Common myeloid progenitor, CD34-positive (primary cell): Measurements from ENCODE around the gene OLFM1.
"Not testable (repeated sequence)": the region's sequence is repeated elsewhere in the genome, so short reads cannot be mapped to it uniquely, and the experiment has no call there.

ENCODE experiments used
- CTCF ChIA-PET: fragments of 350-600 bp; sonication (Branson Sonifier 250); formaldehyde crosslinking; loops from one replicate; lab custom pipeline; 2021; ENCODE audit warnings: antibody characterized with exemption; lab: Charles Lee
- POLR2A ChIA-PET: fragments of 350-600 bp; sonication (Branson Sonifier 250); formaldehyde crosslinking; loops from one replicate; lab custom pipeline; 2021; ENCODE audit warnings: antibody characterized with exemption; lab: Charles Lee
- DNase-seq, 3 donors: peaks; one replicate each; pipeline versions ENCODE4 v3.0.0 to v3.0.0-alpha.2; 2013
- H3K27ac ChIP-seq, 2 experiments: 1 replicate in 1 of 2; 2 replicates in 1 of 2; pipeline ENCODE4 v1.7.0; 2013; ENCODE audit warnings: inconsistent platforms in 2 of 2, low read length in 2 of 2, mild to moderate bottlenecking in 2 of 2, low read depth in 1 of 2, moderate library complexity in 1 of 2; ENCODE audit not compliant: severe bottlenecking in 2 of 2, insufficient read depth in 1 of 2, poor library complexity in 1 of 2
- H3K27me3 ChIP-seq, 5 experiments: replicated peaks in 2 of 5; 1 replicate in 3 of 5; 2 replicates in 2 of 5; pipeline versions ENCODE4 v1.6.1 to v1.7.0; 2013; ENCODE audit warnings: low read length in 4 of 5, mild to moderate bottlenecking in 2 of 5, moderate library complexity in 2 of 5, inconsistent platforms in 1 of 5; ENCODE audit not compliant: insufficient read depth in 5 of 5, control insufficient read depth in 4 of 5
- H3K36me3 ChIP-seq, 4 experiments: 1 replicate in 2 of 4; 2 replicates in 2 of 4; pipeline versions ENCODE4 v1.6.1 to v1.7.0; 2013; ENCODE audit warnings: low read length in 3 of 4, control low read depth in 1 of 4, mild to moderate bottlenecking in 1 of 4; ENCODE audit not compliant: control insufficient read depth in 4 of 4, insufficient read depth in 4 of 4
- H3K4me1 ChIP-seq, 4 experiments: 1 replicate in 3 of 4; 2 replicates in 1 of 4; pipeline versions ENCODE4 v1.6.1 to v1.7.1; 2013; ENCODE audit warnings: low read length in 3 of 4, mild to moderate bottlenecking in 3 of 4, control low read depth in 1 of 4, inconsistent platforms in 1 of 4, moderate library complexity in 1 of 4; ENCODE audit not compliant: control insufficient read depth in 4 of 4, insufficient read depth in 4 of 4; ENCODE audit errors: control extremely low read depth in 1 of 4
- H3K4me3 ChIP-seq, 7 experiments: 1 replicate in 4 of 7; 2 replicates in 3 of 7; pipeline versions ENCODE4 v1.5.1 to v1.7.0; 2013; ENCODE audit warnings: mild to moderate bottlenecking in 7 of 7, low read length in 6 of 7, moderate library complexity in 6 of 7, inconsistent platforms in 2 of 7, low read depth in 2 of 7, control low read depth in 1 of 7; ENCODE audit not compliant: insufficient read depth in 4 of 7, control insufficient read depth in 1 of 7; ENCODE audit errors: extremely low read depth in 1 of 7
- H3K9me3 ChIP-seq, 5 experiments: 1 replicate in 4 of 5; 2 replicates in 1 of 5; pipeline versions ENCODE4 v1.6.1 to v1.7.1; 2013; ENCODE audit warnings: low read length in 4 of 5, mild to moderate bottlenecking in 2 of 5, inconsistent platforms in 1 of 5, low read depth in 1 of 5, moderate library complexity in 1 of 5; ENCODE audit not compliant: control insufficient read depth in 4 of 5, insufficient read depth in 2 of 5; ENCODE audit errors: control extremely low read depth in 1 of 5
- WGBS: methylation state at CpG from one replicate; pipeline ENCODE4 v1.1.5; 2013; ENCODE audit not compliant: insufficient coverage; 5-methylcytosine and 5-hydroxymethylcytosine counted together

OLFM1 gene

GRCh38 chr9:135155396-135155795, 67.9 kb downstream of the OLFM1 start:
- Histone ChIP-seq H3K27me3 (peaks cover 0 to 29% (median 7%) of the 10 kb centered on the region in 5 experiments), H3K4me1 (no peaks in the 10 kb centered on the region), H3K9me3 (peaks cover 0 to 6% (median 0%) of the 10 kb centered on the region in 5 experiments), H3K4me3 (no peak overlapping the region), H3K36me3 (no peaks in the 10 kb centered on the region), H3K27ac (no peak overlapping the region)
- ChIA-PET CTCF (no interaction called here), POLR2A (no interaction called here)
- 85% methylated on average over 6 of the region's 6 CpGs for WGBS
- no peak for DNase-seq

GRCh38 chr9:135156525-135157510, 69.3 kb downstream of the OLFM1 start:
- DNase-seq, result peak; percentile 22 to 56 (median 47)
- Histone ChIP-seq H3K27me3 (peaks cover 0 to 27% (median 7%) of the 10 kb centered on the region in 5 experiments), H3K4me3 (no peak overlapping the region), H3K36me3 (no peaks in the 10 kb centered on the region), H3K4me1 (no peaks in the 10 kb centered on the region), H3K27ac (no peak overlapping the region), H3K9me3 (no peaks in the 10 kb centered on the region)
- WGBS, result 45% methylated on average over 16 of the region's 20 CpGs
- POLR2A ChIA-PET, result no interaction called here
- CTCF ChIA-PET, result no interaction called here

- no peaks in the 10 kb centered on the region for H3K4me1 ChIP-seq
- POLR2A ChIA-PET, result no interaction called here
- DNase-seq, result no peak
- H3K9me3 ChIP-seq, result no peaks in the 10 kb centered on the region
- CTCF ChIA-PET, result no interaction called here
- H3K27me3 ChIP-seq, result peaks cover 0 to 27% (median 3%) of the 10 kb centered on the region in 5 experiments
- H3K4me3 ChIP-seq, result no peak overlapping the region
- no peaks in the 10 kb centered on the region for H3K36me3 ChIP-seq
- 78% methylated on average over 8 of the region's 9 CpGs for WGBS
- no peak overlapping the region for H3K27ac ChIP-seq
Measured at GRCh38 chr9:135157856-135158563, 70.5 kb downstream of the OLFM1 start.

GRCh38 chr9:135158564-135158937, 71.1 kb downstream of the OLFM1 start:
- 88% methylated on average over 6 of the region's 6 CpGs for WGBS
- Histone ChIP-seq H3K27me3 (peaks cover 0 to 27% (median 3%) of the 10 kb centered on the region in 5 experiments), H3K36me3 (no peaks in the 10 kb centered on the region), H3K4me3 (no peak overlapping the region), H3K27ac (no peak overlapping the region), H3K4me1 (no peaks in the 10 kb centered on the region), H3K9me3 (no peaks in the 10 kb centered on the region)
- DNase-seq, result no peak
- CTCF ChIA-PET, result no interaction called here
- POLR2A ChIA-PET, result no interaction called here

- H3K27ac ChIP-seq, result no peak overlapping the region
- POLR2A ChIA-PET, result no interaction called here
- no peaks in the 10 kb centered on the region for H3K4me1 ChIP-seq
- H3K9me3 ChIP-seq, result no peaks in the 10 kb centered on the region
- WGBS, result 88% methylated on average over 9 of the region's 11 CpGs
- H3K27me3 ChIP-seq, result peaks cover 0 to 31% (median 5%) of the 10 kb centered on the region in 5 experiments
- no peak overlapping the region for H3K4me3 ChIP-seq
- CTCF ChIA-PET, result no interaction called here
- H3K36me3 ChIP-seq, result no peaks in the 10 kb centered on the region
- no peak for DNase-seq
Measured at GRCh38 chr9:135159801-135160200, 72.3 kb downstream of the OLFM1 start.

GRCh38 chr9:135160862-135161261, 73.4 kb downstream of the OLFM1 start:
- Histone ChIP-seq H3K27me3 (peaks cover 0 to 31% (median 5%) of the 10 kb centered on the region in 5 experiments), H3K4me3 (no peak overlapping the region), H3K36me3 (no peaks in the 10 kb centered on the region), H3K4me1 (no peaks in the 10 kb centered on the region), H3K9me3 (no peaks in the 10 kb centered on the region), H3K27ac (no peak overlapping the region)
- ChIA-PET CTCF (no interaction called here), POLR2A (no interaction called here)
- WGBS, result 94% methylated on average over 7 of the region's 7 CpGs
- no peak for DNase-seq

- peaks cover 0 to 32% (median 4%) of the 10 kb centered on the region in 5 experiments for H3K27me3 ChIP-seq
- 97% methylated on average over 5 of the region's 15 CpGs for WGBS
- H3K4me1 ChIP-seq, DNase-seq, POLR2A ChIA-PET, CTCF ChIA-PET, H3K36me3 ChIP-seq, H3K27ac ChIP-seq, H3K4me3 ChIP-seq, H3K9me3 ChIP-seq: not testable (repeated sequence)
Measured at GRCh38 chr9:135162599-135162998, 75.1 kb downstream of the OLFM1 start.
